Sigmoid colon (tissue), 7 donors: ENCODE measurements around the gene C1orf74. TPM values are rescaled to one million over a fixed set of nuclear protein-coding genes. Genes with fewer than 3 reads are reported as not detected.

Source experiments
- DNase-seq: peaks from one replicate; pipeline ENCODE4 v3.0.0-alpha.2; 2019
- H3K27ac ChIP-seq, 4 donors: fragments of 200-600 bp; sonication (generic); one replicate each; pipeline ENCODE4 v1.5.1; 2016 to 2019; ENCODE audit warnings: mild to moderate bottlenecking in 1 of 4
- H3K27me3 ChIP-seq, 3 donors: fragments of 200-600 bp; sonication (generic); one replicate each; pipeline ENCODE4 v1.5.1; 2019; ENCODE audit warnings: mild to moderate bottlenecking in 1 of 3
- H3K36me3 ChIP-seq, 4 donors: fragments of 200-600 bp; sonication (generic); one replicate each; pipeline ENCODE4 v1.5.1; 2016 to 2019
- H3K4me1 ChIP-seq, 4 donors: fragments of 200-600 bp; sonication (generic); one replicate each; pipeline ENCODE4 v1.5.1; 2017 to 2019
- H3K4me3 ChIP-seq, 4 donors: fragments of 200-600 bp; sonication (generic); one replicate each; pipeline ENCODE4 v1.5.1; 2017 to 2019; ENCODE audit warnings: mild to moderate bottlenecking in 2 of 4, moderate library complexity in 1 of 4
- H3K9me3 ChIP-seq, 4 donors: fragments of 200-600 bp in 3 of 4; sonication (generic) in 3 of 4; one replicate each; pipeline versions ENCODE4 v1.5.1 to v1.6.1; 2013 to 2019
- CTCF ChIP-seq, 4 experiments: fragments of 450-650 bp in 3 of 4; fragments of 200-600 bp in 1 of 4; IDR thresholded peaks; one replicate each; pipeline ENCODE4 v1.5.1; 2016 to 2019; ENCODE audit warnings: antibody characterized with exemption in 4 of 4, mild to moderate bottlenecking in 3 of 4, moderate library complexity in 2 of 4
- EP300 ChIP-seq, 4 donors: sonication (generic); formaldehyde crosslinking; IDR thresholded peaks; one replicate each; pipeline ENCODE4 v1.6.1; 2017; ENCODE audit warnings: antibody characterized with exemption in 4 of 4
- POLR2A ChIP-seq, 2 donors: fragments of 450-650 bp; IDR thresholded peaks; one replicate each; pipeline ENCODE4 v1.6.1; 2016; ENCODE audit warnings: antibody characterized with exemption in 2 of 2, mild to moderate bottlenecking in 2 of 2, moderate library complexity in 2 of 2
- POLR2AphosphoS5 ChIP-seq, 4 donors: sonication (generic); formaldehyde crosslinking; IDR thresholded peaks; one replicate each; pipeline ENCODE4 v1.6.1; 2017; ENCODE audit warnings: antibody characterized with exemption in 4 of 4
- WGBS, 2 donors: extraction: QIAGEN DNeasy Blood & Tissue Kit; methylation state at CpG; one replicate each; pipeline ENCODE4 v1.1.7; 2013; 5-methylcytosine and 5-hydroxymethylcytosine counted together
- intact Hi-C: fragments of 100-400 bp; cut with DNase I; formaldehyde crosslinking; loops from one replicate; pipeline ENCODE4 v1.15.1; 2023
- polyA plus RNA-seq, 3 donors: library from polyadenylated mRNA; stranded (reverse); fragments of 200-250 nt; gene quantifications; one replicate each; pipeline ENCODE4 v1.2.3, GENCODE V29; 2013
- total RNA-seq, 4 donors: library from RNA; depleted of rRNA; stranded (reverse); fragments of >200 nt; gene quantifications; one replicate each; pipeline ENCODE4 v1.1.0, GENCODE V29; 2016
- donor health status: healthy with polysubstance abuse.
- donor health status: Bipolar disorder and iron deficiency.
- donor health status: healthy.

C1orf74 gene
- 1 to 10 TPM in 1 of 4 donors, under 1 TPM in 3; 0.28 to 1.4 (median 0.60) TPM for total RNA-seq
- polyA plus RNA-seq: 1 to 10 TPM; 1.2 to 1.8 (median 1.4) TPM

- DNase-seq: peak; percentile 99
- Histone ChIP-seq H3K36me3 (no peaks in the 10 kb centered on the region), H3K4me3 (peak within 1 kb of the TSS; percentile 61 to 63 (median 62)), H3K27ac (peak within 1 kb of the TSS; percentile 81 to 90 (median 86)), H3K27me3 (no peaks in the 10 kb centered on the region), H3K9me3 (no peaks in the 10 kb centered on the region), H3K4me1 (peaks cover 0 to 28% (median 27%) of the 10 kb centered on the region in 4 donors)
- WGBS, 2 donors: 3% methylated on average over 48 of the region's 48 CpGs
- intact Hi-C loops: loop anchor here (1.0 to 2.0 kb wide), 2 partner anchors 16 to 43 kb away; partner anchors contain the start of gene UTP25
- TF ChIP-seq POLR2A (IDR thresholded peaks at IDR 0.05): peak; percentile 42 to 61
- peak; percentile 53 to 92 (median 88) for TF ChIP-seq POLR2AphosphoS5 (IDR thresholded peaks at IDR 0.05)
- TF ChIP-seq EP300 (IDR thresholded peaks at IDR 0.05): peak in 1 of 4 donors; percentile 67
- no peak for TF ChIP-seq CTCF (IDR thresholded peaks at IDR 0.05)
Observed at GRCh38 chr1:209784265-209785169, at the start of gene C1orf74. Gene C1orf74 (minus strand): TSS chr1:209784559. CDS start chr1:209783634, 925 bp downstream.

- no peak for DNase-seq
- Histone ChIP-seq H3K27me3 (no peaks in the 10 kb centered on the region), H3K4me1 (peaks cover 0 to 20% (median 12%) of the 10 kb centered on the region in 4 donors), H3K9me3 (no peaks in the 10 kb centered on the region), H3K36me3 (peaks cover 4 to 60% (median 23%) of the 10 kb centered on the region in 4 donors), H3K4me3 (no peak overlapping the region), H3K27ac (no peak overlapping the region)
- WGBS, 2 donors: 93 to 97% methylated on average over 1 of the region's 1 CpG
- TF ChIP-seq CTCF (IDR thresholded peaks at IDR 0.05) (no peak), POLR2A (IDR thresholded peaks at IDR 0.05) (no peak)
- intact Hi-C loops: no loop called here
Observed at GRCh38 chr1:209831615-209832014, 47.3 kb upstream of the C1orf74 start.

- intact Hi-C loops: no loop called here
- Histone ChIP-seq H3K27me3 (no peaks in the 10 kb centered on the region), H3K36me3 (peaks cover 4 to 52% (median 22%) of the 10 kb centered on the region in 4 donors), H3K4me3 (no peak overlapping the region), H3K4me1 (peaks cover 0 to 14% (median 10%) of the 10 kb centered on the region in 4 donors), H3K27ac (no peak overlapping the region), H3K9me3 (no peaks in the 10 kb centered on the region)
- no peak for DNase-seq
- 90 to 93% methylated on average over 3 of the region's 3 CpGs for WGBS, 2 donors
- no peak for TF ChIP-seq CTCF (IDR thresholded peaks at IDR 0.05)
- TF ChIP-seq EP300 (IDR thresholded peaks at IDR 0.05): no peak
- TF ChIP-seq POLR2AphosphoS5 (IDR thresholded peaks at IDR 0.05): no peak
- no peak for TF ChIP-seq POLR2A (IDR thresholded peaks at IDR 0.05)
Observed at GRCh38 chr1:209830722-209831121, 46.4 kb upstream of the C1orf74 start.

- Histone ChIP-seq H3K4me3 (no peak overlapping the region), H3K9me3 (no peaks in the 10 kb centered on the region), H3K36me3 (peaks cover 4 to 42% (median 17%) of the 10 kb centered on the region in 4 donors), H3K27ac (no peak overlapping the region), H3K27me3 (no peaks in the 10 kb centered on the region), H3K4me1 (peaks cover 0 to 13% (median 9%) of the 10 kb centered on the region in 4 donors)
- TF ChIP-seq POLR2A (IDR thresholded peaks at IDR 0.05) (no peak), POLR2AphosphoS5 (IDR thresholded peaks at IDR 0.05) (no peak), CTCF (IDR thresholded peaks at IDR 0.05) (no peak), EP300 (IDR thresholded peaks at IDR 0.05) (no peak)
- intact Hi-C loops: loop anchor here (10.0 kb wide), 1 partner anchor 65 kb away; no protein-coding TSS in a partner anchor
- DNase-seq: no peak
- 87 to 95% methylated on average over 2 of the region's 2 CpGs for WGBS, 2 donors
Observed at GRCh38 chr1:209829716-209830115, 45.4 kb upstream of the C1orf74 start.
